GM12892 (cell line): Measurements from ENCODE around the gene EBLN1.

Experiments
- POLR2AphosphoS5 ChIP-seq: IDR thresholded peaks from 2 replicates; pipeline ENCODE4 v1.6.1; 2011; ENCODE audit warnings: low read depth, low read length, control low read depth
- TAF1 ChIP-seq: IDR thresholded peaks from 2 replicates; pipeline ENCODE4 v1.6.1; 2011; ENCODE audit warnings: low read depth, mild to moderate bottlenecking, control low read depth, low read length, borderline replicate concordance

DNA sequence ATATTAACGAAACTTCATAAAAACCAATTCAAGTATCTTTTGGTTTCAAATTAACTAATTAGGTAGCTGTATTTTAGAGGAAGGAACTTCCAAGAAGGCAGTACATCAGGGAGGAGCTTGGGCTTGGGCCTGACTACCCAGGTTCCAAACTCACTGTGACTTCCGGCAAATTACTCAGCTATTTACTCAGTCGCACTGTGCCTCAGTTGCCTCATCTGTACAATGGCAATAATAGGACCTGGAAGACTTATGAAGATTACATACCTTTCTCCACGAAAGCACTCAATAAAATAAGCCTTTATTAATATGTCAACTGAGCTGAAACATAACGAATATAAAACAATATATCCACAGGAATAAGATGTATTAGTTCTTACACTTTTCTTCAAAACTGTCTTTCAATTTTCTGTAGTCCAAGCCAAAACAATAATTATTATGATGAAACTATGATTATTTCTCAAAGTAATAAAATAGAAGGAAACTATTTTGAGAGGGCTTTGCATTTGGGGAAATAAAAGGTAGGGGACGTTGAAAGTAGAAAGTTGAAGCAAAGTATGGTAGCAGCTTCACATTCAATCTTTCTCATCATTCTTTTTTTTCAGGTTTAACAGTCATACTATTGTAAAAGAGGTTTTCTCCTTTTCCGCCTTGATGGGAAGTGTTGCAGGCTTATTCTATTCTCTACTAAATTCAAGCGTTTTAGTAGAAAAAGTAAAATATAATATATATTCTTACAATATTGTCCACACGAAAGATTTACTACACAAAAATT is 10.5 kb upstream of the EBLN1 start:
- TF ChIP-seq TAF1: no peak
- TF ChIP-seq POLR2AphosphoS5: no peak
